A549 (cell line): ENCODE results near the gene CNTN5. TPM values are rescaled to one million over a fixed set of nuclear protein-coding genes. Genes with fewer than 3 reads are reported as not detected.
"Not testable (repeated sequence)": the region's sequence is repeated elsewhere in the genome, so short reads cannot be mapped to it uniquely, and the experiment has no call there.

ENCODE experiments used
- ATAC-seq, 2 experiments: fragments of 200-7000 bp in 1 of 2; fragments of >200 bp in 1 of 2; cut with Nextera tagmentation in 1 of 2; cut with Tn5 transposase in 1 of 2; 3 replicates each; pipeline versions ENCODE4 v1.8.0 to v1.9.1; 2018 to 2020; ENCODE audit warnings: mild to moderate bottlenecking in 1 of 2, moderate library complexity in 1 of 2
- CTCF ChIA-PET: fragments of 300-600 bp; sonication (Branson Sonifier 250); formaldehyde crosslinking; extraction: SDS; loops from one replicate; lab custom pipeline; 2021; ENCODE audit warnings: antibody characterized with exemption, inconsistent platforms; lab: Yijun Ruan, JAX
- POLR2A ChIA-PET: fragments of 350-600 bp; formaldehyde crosslinking; extraction: SDS; loops from one replicate; lab custom pipeline; 2021; ENCODE audit warnings: antibody characterized with exemption, inconsistent platforms; lab: Yijun Ruan, JAX
- DNase-seq, 2 experiments: peaks; one replicate each; pipeline versions ENCODE4 v3.0.0 to v3.0.0-alpha.2; 2011 to 2016; ENCODE audit warnings: low read depth in 1 of 2, low spot score in 1 of 2
- FAIRE-seq: peaks from 2 replicates; lab custom pipeline; 2011; peaks lifted over from hg19 to GRCh38; lab: Jason Lieb, UNC
- H3K27ac ChIP-seq, 2 experiments: fragments of >200 bp; sonication (Bioruptor Twin); formaldehyde crosslinking; 3 replicates each; pipeline ENCODE4 v1.5.1; 2016 to 2017
- H3K4me1 ChIP-seq: fragments of >200 bp; sonication (Bioruptor Twin); formaldehyde crosslinking; 3 replicates; pipeline ENCODE4 v1.6.1; 2016
- H3K4me2 ChIP-seq: fragments of >200 bp; sonication (Bioruptor Twin); formaldehyde crosslinking; 3 replicates; pipeline ENCODE4 v1.6.1; 2016
- H3K4me3 ChIP-seq: fragments of >200 bp; sonication (Bioruptor Twin); formaldehyde crosslinking; 3 replicates; pipeline ENCODE4 v1.5.1; 2016
- H3K9me3 ChIP-seq: fragments of >200 bp; sonication (Bioruptor Twin); formaldehyde crosslinking; 3 replicates; pipeline ENCODE4 v1.6.1; 2016
- BCL3 ChIP-seq: fragments of >200 bp; sonication (Bioruptor Twin); formaldehyde crosslinking; IDR thresholded peaks from 3 replicates; pipeline ENCODE4 v1.6.1; 2016
- CBX8 ChIP-seq: fragments of 200-600 bp; sonication (generic); IDR thresholded peaks from 2 replicates; pipeline ENCODE4 v1.6.1; 2016
- E2F6 ChIP-seq: IDR thresholded peaks from 2 replicates; pipeline ENCODE4 v1.6.1; 2012; ENCODE audit warnings: low read depth, borderline replicate concordance
- ELK1 ChIP-seq: fragments of 150-350 bp; IDR thresholded peaks from 2 replicates; pipeline ENCODE4 v1.6.1; 2014; ENCODE audit warnings: low read depth, mild to moderate bottlenecking, low read length
- FOSL2 ChIP-seq, 2 experiments: fragments of 450-650 bp in 1 of 2; fragments of >200 bp in 1 of 2; sonication (Bioruptor Twin) in 1 of 2; formaldehyde crosslinking; IDR thresholded peaks; 2 replicates each; pipeline versions ENCODE4 v1.5.0 to v1.6.1; 2016 to 2020; ENCODE audit warnings: mild to moderate bottlenecking in 1 of 2, moderate library complexity in 1 of 2
- FOXS1 ChIP-seq: fragments of 250-450 bp; sonication (Bioruptor Pico); IDR thresholded peaks from 2 replicates; pipeline ENCODE4 v1.5.0; 2020; ENCODE audit warnings: mild to moderate bottlenecking, moderate library complexity
- HEYL ChIP-seq: fragments of 250-450 bp; sonication (Bioruptor Pico); IDR thresholded peaks from 2 replicates; pipeline ENCODE4 v1.8.0; 2021; ENCODE audit warnings: mild to moderate bottlenecking, moderate library complexity
- MAFK ChIP-seq: fragments of 450-650 bp; IDR thresholded peaks from 2 replicates; pipeline ENCODE4 v1.6.1; 2014; ENCODE audit not compliant: partially characterized antibody
- MAZ ChIP-seq: fragments of 150-350 bp; IDR thresholded peaks from 2 replicates; pipeline ENCODE4 v1.6.1; 2014; ENCODE audit warnings: antibody characterized with exemption, low read depth, low read length, borderline replicate concordance
- MYC ChIP-seq: IDR thresholded peaks from 2 replicates; pipeline ENCODE4 v1.6.1; 2012; ENCODE audit warnings: mild to moderate bottlenecking, inconsistent platforms, low read length, improper control_type of control experiment, borderline replicate concordance
- NPAS2 ChIP-seq: fragments of 250-450 bp; sonication (Bioruptor Pico); IDR thresholded peaks from 2 replicates; pipeline ENCODE4 v1.8.0; 2022; ENCODE audit warnings: mild to moderate bottlenecking, moderate library complexity, borderline replicate concordance
- NR3C1 ChIP-seq: fragments of >200 bp; sonication (Bioruptor Twin); formaldehyde crosslinking; IDR thresholded peaks from 3 replicates; pipeline ENCODE4 v1.6.1; 2017
- PBX3 ChIP-seq: IDR thresholded peaks from 2 replicates; pipeline ENCODE4 v1.6.1; 2012
- PHF8 ChIP-seq: fragments of 200-600 bp; sonication (generic); IDR thresholded peaks from 2 replicates; pipeline ENCODE4 v1.6.1; 2016; ENCODE audit warnings: low read depth, mild to moderate bottlenecking, antibody characterized with exemption, moderate library complexity, borderline replicate concordance
- POLR2A ChIP-seq: IDR thresholded peaks from 2 replicates; pipeline ENCODE4 v1.6.1; 2012; ENCODE audit warnings: mild to moderate bottlenecking, low read length
- RAD21 ChIP-seq, 2 experiments: fragments of >200 bp in 1 of 2; sonication (Bioruptor Twin) in 1 of 2; formaldehyde crosslinking in 1 of 2; IDR thresholded peaks in 1 of 2; conservative IDR thresholded peaks in 1 of 2; 2 replicates in 1 of 2; 3 replicates in 1 of 2; pipeline ENCODE4 v1.6.1; 2012 to 2018; ENCODE audit warnings: inconsistent platforms in 1 of 2
- RARB ChIP-seq: fragments of 250-450 bp; sonication (Bioruptor Pico); IDR thresholded peaks from 2 replicates; pipeline ENCODE4 v1.8.0; 2021; ENCODE audit warnings: mild to moderate bottlenecking, moderate library complexity
- SREBF2 ChIP-seq: fragments of 450-650 bp; IDR thresholded peaks from 2 replicates; pipeline ENCODE4 v1.6.1; 2014; ENCODE audit warnings: mild to moderate bottlenecking, moderate library complexity
- TP53 ChIP-seq: fragments of 250-450 bp; sonication (Bioruptor Pico); IDR thresholded peaks from 2 replicates; pipeline ENCODE4 v1.5.0; 2021; ENCODE audit warnings: mild to moderate bottlenecking, moderate library complexity
- ZC3H11A ChIP-seq: fragments of 450-650 bp; IDR thresholded peaks from 2 replicates; pipeline ENCODE4 v1.6.1; 2014; ENCODE audit warnings: antibody characterized with exemption, mild to moderate bottlenecking
- ZNF302 ChIP-seq: fragments of 250-450 bp; sonication (Bioruptor Pico); IDR thresholded peaks from 2 replicates; pipeline ENCODE4 v1.9.0; 2021; ENCODE audit warnings: inconsistent platforms, mild to moderate bottlenecking, moderate library complexity
- ZSCAN20 ChIP-seq: fragments of 250-450 bp; sonication (Bioruptor Pico); IDR thresholded peaks from 2 replicates; pipeline ENCODE4 v1.8.0; 2022; ENCODE audit warnings: mild to moderate bottlenecking, moderate library complexity
- whole genome bisulfite sequencing: methylation state at CpG from one replicate; pipeline ENCODE4 v1.1.6; 2017; ENCODE audit errors: missing lambda C conversion rate; 5-methylcytosine and 5-hydroxymethylcytosine counted together
- polyA plus RNA-seq, 4 experiments: library from polyadenylated mRNA; depleted of rRNA in 3 of 4; stranded (reverse); fragments of >200 nt; fragmentation: RNase III in 1 of 4; extraction: RNeasy Plus Mini Kit Qiagen cat#74134 plus additional on column Dnase treatment in 1 of 4; gene quantifications; 2 replicates in 3 of 4; 3 replicates in 1 of 4; pipeline ENCODE4 v1.2.3, GENCODE V29; 2011 to 2017

The CNTN5 gene
- polyA plus RNA-seq, 2 of the 4 experiments (the other 2 are of a cell fraction) = 0.08 TPM; not detected in 1

GRCh38 chr11:99818991-99819390 is 798.2 kb downstream of the CNTN5 start:
- no peak for DNase-seq
- Histone ChIP-seq H3K9me3 (no peaks in the 10 kb centered on the region), H3K27ac (no peak overlapping the region), H3K4me3 (no peak overlapping the region), H3K4me2 (no peak overlapping the region), H3K4me1 (no peaks in the 10 kb centered on the region)
- no peak for ATAC-seq
- TF ChIP-seq MAZ = no peak
- no peak for TF ChIP-seq RARB (CRISPR knock-in tag)
- TF ChIP-seq, all 56 proteins: peak for 0
- CTCF ChIA-PET = no interaction called here
- no peak for FAIRE-seq
- POLR2A ChIA-PET = no interaction called here

- whole genome bisulfite sequencing = 35% methylated on average over 6 of the region's 6 CpGs
- ChIA-PET CTCF (no interaction called here), POLR2A (no interaction called here)
- H3K4me2 ChIP-seq = no peak overlapping the region; the same call in 2 of the 3 replicates
- TF ChIP-seq MAFK (no peak), SREBF2 (no peak), POLR2A (no peak), FOXS1 (no peak), BCL3 (no peak), ZC3H11A (no peak)
- no peak overlapping the region for H3K4me3 ChIP-seq
- peak in 1 of 2 experiments; percentile 11 for DNase-seq
- H3K27ac ChIP-seq = no peak overlapping the region
- H3K9me3 ChIP-seq = no peaks in the 10 kb centered on the region
- FAIRE-seq = no peak
- no peaks in the 10 kb centered on the region for H3K4me1 ChIP-seq
- no peak for ATAC-seq
These were observed 802.3 kb downstream of the CNTN5 start for GRCh38 chr11:99822846-99823565.

- POLR2A ChIA-PET, FAIRE-seq, ATAC-seq, CTCF ChIA-PET, H3K27ac ChIP-seq, H3K4me2 ChIP-seq, DNase-seq, H3K4me1 ChIP-seq, H3K9me3 ChIP-seq, H3K4me3 ChIP-seq: not testable (repeated sequence)
These were observed 816.0 kb downstream of the CNTN5 start for GRCh38 chr11:99836739-99837138.

GRCh38 chr11:99841885-99842284 is 821.1 kb downstream of the CNTN5 start:
- ATAC-seq (no peak), DNase-seq (no peak), FAIRE-seq (no peak)
- H3K9me3 ChIP-seq = no peaks in the 10 kb centered on the region
- no peak overlapping the region for H3K4me2 ChIP-seq
- no peak overlapping the region for H3K4me3 ChIP-seq
- ChIA-PET CTCF (interaction anchor here (1.6 kb wide), 1 partner anchor 9 kb away, joined by 4 read pairs; no protein-coding TSS in a partner anchor), POLR2A (no interaction called here)
- no peaks in the 10 kb centered on the region for H3K4me1 ChIP-seq
- 60% methylated on average over 7 of the region's 7 CpGs for WGBS
- TF ChIP-seq RAD21 (conservative IDR thresholded peaks at IDR 0.05 in 1 of 2, IDR thresholded peaks at IDR 0.05 in 1 of 2) = no peak
- TF ChIP-seq NR3C1 = no peak
- no peak for TF ChIP-seq RARB (CRISPR knock-in tag)
- no peak for TF ChIP-seq ZNF302 (CRISPR knock-in tag)
- TF ChIP-seq TP53 = no peak
- no peak for TF ChIP-seq ELK1
- no peak for TF ChIP-seq ZSCAN20 (CRISPR knock-in tag)
- no peak for TF ChIP-seq E2F6
- no peak for TF ChIP-seq FOSL2 (IDR thresholded peaks at IDR 0.05)
- TF ChIP-seq FOSL2 (CRISPR knock-in tag; IDR thresholded peaks at IDR 0.05) = no peak
- TF ChIP-seq MYC = no peak
- TF ChIP-seq NPAS2 (CRISPR knock-in tag) = no peak
- TF ChIP-seq HEYL (CRISPR knock-in tag) = no peak
- TF ChIP-seq PBX3 = no peak
- TF ChIP-seq CBX8 = no peak
- no peak for TF ChIP-seq PHF8
- no peak overlapping the region for H3K27ac ChIP-seq
